Measurements from ENCODE around the gene RASGRP2. TPM values are rescaled to one million over a fixed set of nuclear protein-coding genes. Genes with fewer than 3 reads are reported as not detected.

The RASGRP2 gene
- total RNA-seq, 1 donor from 2014 or later, result 46.8 TPM

DNA sequence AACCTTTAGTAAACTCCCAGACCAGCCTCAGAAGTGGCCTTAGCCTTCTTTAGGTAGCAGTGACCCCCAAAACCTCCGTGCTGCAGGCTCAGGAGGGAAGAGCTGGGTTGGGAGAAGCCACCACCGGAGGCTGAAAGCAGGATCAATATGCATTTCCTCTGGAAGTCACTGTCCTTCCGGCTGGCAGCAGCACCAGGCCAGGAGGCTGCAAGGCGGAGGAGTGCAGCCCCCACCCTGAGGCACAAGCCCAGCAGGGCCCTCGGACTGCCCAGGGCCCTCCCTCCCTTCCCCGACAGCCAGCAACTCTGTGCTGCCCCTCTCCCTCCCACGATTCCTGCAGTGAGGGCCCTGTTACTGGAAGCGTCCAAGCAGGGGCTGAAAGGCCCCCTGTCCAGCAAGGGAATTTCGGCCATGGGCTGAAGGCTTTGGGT, 17.7 kb downstream of the RASGRP2 start:
- intact Hi-C loops (cut with DNase I), result loop anchor here (10.0 kb wide), 1 partner anchor 281 kb away; no protein-coding TSS in a partner anchor
- ATAC-seq (no peak), DNase-seq (ENCODE audit: missing footprints) (no peak)

DNA sequence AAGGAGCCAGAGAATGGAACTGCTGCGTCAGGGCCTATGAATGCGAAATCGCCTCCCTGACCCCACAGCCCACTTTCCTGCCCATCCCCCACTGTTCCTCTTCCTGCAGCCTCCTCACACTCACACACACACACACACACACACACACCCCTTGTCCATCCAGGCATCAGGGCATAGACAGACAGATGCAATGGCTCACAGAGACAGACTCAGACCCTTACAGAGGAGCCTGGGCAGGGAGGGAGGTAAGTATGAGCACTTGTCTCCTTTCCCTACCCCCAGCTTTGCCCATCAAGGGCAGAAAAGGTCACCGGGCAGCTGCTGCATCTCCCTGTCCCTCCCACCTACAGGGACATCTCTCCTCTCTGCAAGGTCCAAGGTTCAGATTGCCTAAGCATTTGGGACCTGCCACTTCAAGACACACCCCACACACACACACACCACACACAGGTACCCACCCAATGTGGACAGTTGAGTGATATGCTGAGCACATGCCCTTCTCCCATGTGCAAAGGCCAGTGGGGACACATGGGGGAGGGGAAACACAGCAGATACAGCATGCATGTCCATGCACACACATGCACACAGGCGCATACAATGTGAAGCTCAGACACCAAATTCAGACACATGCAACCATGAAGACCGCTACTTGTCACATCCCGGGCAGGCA, 18.9 kb downstream of the RASGRP2 start:
- no peak for ATAC-seq
- DNase-seq (ENCODE audit: missing footprints), result no peak
- intact Hi-C loops (cut with DNase I), result loop anchor here (10.0 kb wide), 1 partner anchor 280 kb away; no protein-coding TSS in a partner anchor

DNA sequence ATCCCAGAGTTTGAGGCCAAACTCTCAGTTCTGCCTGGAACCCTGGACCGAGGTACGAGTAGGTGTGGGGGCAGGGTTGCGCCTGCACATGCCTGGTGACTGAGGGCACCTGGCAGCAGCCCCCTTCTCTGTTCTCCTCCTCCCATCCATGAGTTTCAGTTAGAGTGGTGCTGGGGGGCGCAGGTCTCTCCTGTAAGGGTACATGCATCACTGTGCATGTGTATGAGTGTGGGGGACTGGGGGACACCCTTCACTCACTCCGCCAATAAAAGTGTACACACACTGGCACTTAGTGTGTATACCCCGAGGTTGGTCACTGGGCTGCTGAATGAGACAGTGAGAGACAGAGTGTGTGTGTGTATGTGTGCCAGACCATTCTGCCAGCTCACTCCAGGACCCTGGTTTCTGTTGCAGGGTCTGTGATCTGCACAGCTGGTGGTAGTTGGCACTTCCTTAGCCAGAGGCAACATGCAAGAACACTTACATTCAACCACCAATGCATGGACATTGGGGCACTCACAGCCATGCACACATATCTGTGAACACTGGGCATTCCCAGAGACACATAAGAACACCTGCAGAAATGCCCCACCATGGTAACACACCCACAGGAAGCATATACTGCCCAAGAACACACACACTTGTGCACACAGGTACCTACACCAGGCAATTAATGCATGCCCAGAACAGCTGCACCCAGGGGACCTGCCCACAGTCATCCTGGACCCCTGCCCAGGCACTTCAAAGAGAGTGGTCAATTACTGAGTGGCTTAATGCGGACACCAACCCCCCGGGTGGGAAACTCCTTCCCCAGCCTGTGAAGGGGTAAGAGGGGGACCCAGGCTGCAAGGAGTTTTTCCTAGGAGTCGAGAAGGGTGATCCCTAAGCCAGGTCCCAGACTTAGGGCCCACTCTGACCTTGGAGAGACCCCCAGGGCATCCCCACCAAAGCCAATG, 19.8 kb downstream of the RASGRP2 start:
- ATAC-seq (no peak), DNase-seq (ENCODE audit: missing footprints) (no peak)

DNA sequence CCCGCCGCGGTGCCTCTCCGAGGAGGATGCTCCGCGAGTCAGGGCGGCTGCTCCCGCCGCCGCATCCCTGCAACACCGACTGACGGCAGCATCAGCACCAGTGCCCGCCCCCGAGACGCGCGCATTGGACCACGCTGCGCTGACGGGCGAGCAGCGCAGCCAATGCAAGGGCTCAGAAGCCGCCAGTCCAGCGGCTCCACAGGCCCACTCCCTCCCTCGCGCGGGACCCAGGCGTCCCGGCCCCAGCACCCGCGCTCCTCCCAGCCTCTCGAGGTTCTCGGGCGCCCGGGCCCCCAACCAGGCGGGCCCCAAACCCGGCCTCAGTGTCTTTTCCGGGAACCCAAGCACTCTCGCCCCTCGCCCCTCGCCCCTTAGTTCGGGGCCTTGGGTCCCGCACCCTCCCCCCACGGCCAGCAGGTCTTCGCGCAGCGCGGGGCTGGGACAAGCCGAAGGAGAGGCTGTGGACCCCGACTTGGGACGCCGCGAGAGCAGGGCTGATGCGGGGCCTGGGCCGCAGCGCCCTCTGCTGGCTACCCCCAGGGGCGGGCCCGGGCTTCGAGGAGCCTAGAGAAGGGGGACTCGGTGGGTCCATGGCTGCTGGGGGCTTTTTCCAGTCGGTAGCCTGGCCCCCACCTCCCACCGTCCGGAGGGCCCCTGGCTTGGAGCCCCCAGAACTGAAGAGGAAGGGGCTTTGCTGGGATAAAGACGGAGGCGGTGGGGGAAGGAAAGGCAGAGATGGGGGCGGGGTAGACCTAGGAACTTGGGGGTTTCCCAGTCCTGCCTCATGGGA, 20.6 kb downstream of the RASGRP2 start, which contains the start of gene NRXN2:
Gene NRXN2 (minus strand): TSS at position 81 of the 790 bp plus-strand sequence. CDS start 9,498 bp downstream, outside the sequence.
- intact Hi-C loops (cut with DNase I), result loop anchor here (1.0 to 10.0 kb wide), 2 partner anchors 35 to 279 kb away; no protein-coding TSS in a partner anchor
- ATAC-seq (peak; percentile 97), DNase-seq (ENCODE audit: missing footprints) (peak; percentile 92)

More for the DNA sequence above, 19.8 kb downstream of the RASGRP2 start:
- intact Hi-C loops (cut with DNase I), result loop anchor here (1.0 to 10.0 kb wide), 2 partner anchors 36 to 279 kb away; no protein-coding TSS in a partner anchor

DNA sequence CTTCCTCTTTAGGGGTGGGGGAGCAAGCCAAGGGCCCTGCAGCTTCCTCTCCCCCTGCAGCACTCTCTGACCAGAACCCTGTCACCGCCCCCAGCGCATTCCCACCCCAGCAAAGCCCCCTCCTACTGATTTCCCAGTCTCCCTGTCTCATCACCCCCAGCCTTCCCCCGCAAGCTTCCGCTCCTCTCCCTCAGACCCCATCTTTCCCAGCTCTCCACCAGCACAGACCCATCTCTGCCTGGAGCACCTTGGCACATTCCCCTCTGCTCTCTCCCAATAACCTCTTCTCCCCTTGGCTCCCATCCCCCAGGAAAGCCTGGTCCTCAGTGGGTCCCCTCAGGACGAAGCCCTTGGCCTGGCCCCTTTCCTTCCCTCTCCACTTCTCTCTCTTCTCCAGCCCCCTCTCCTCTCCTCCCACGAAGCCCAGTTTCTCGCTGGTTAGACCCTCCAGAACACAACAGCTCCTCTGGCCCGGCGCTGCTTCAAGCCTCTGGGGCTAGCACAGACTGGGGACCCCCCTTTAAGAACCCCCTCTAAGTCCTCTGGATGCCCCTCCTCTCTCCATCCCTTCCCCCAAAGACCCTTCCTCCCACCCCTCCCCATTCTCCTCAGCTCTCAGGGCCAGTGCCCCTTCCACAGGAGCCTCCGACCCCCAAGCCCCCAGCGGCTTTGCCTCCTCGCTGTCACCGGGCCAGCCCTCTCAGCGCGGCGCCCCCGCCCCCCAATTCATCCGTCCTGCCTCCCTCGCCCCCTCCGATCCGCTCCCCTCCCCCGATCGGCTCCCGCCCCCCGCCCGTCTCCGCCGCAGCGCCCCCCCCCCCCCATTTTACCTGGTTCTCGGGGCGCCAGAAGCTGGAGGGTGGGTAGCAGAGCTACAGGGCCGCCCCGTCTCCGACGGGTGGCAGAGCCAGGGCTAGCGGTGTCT, 21.5 kb downstream of the RASGRP2 start:
- intact Hi-C loops (cut with DNase I), result loop anchor here (1.0 to 10.0 kb wide), 2 partner anchors 34 to 278 kb away; no protein-coding TSS in a partner anchor
- DNase-seq (ENCODE audit: missing footprints) (no peak), ATAC-seq (no peak)

DNA sequence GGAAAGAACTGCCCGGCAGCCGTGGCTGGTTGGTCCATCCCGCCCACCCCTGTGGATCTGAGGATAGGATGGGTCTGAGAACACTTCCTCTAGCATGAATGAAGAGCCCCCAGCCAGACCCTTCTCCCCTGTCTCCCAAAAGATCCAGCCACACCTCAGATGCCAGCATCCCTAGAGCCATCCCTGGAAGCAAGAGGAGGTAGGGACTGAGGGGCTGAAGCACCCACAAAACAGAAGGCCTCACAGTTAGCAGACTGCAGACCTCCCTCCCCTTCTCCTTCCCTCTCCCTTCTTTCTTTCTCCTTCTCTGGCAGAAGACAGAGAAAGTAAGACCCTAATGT, 22.6 kb downstream of the RASGRP2 start:
- DNase-seq (ENCODE audit: missing footprints) (no peak), ATAC-seq (no peak)
- intact Hi-C loops (cut with DNase I), result loop anchor here (10.0 kb wide), 1 partner anchor 277 kb away; no protein-coding TSS in a partner anchor

DNA sequence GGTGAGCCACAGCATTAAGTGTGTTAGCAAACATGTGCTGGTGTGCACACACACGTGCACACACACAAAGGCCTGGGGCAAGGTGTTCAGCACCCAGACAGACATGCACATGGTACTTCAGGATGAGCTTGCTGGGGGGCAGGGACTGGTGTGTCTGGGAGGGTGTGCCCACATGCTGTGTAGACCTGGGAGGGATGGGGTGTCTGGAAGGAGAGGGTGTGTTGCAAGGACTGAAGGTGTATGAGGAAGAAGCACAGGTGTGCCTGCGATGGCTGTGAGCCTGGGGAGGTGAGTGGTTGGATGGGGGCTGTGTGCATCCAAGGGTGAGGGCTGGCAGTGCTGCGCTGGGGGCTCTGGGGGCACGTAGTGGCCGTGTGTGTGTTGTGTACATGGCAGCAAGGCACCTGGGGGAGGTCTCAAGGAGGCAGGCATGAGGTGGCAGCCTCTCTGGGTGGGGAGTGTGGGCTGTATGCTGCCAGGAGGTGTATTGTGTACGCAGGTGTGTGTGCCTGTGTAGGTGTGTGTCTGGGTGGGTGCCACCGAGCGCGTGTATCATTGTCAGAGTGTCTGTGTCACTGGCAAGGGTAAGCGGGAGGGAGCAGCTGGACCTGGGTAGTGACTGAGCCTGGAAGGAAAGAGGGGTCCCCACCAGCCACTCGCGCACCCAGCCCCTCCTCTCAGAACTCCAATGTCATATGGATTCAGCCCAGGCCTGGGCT, 23.1 kb downstream of the RASGRP2 start:
- intact Hi-C loops (cut with DNase I), result loop anchor here (10.0 kb wide), 1 partner anchor 276 kb away; no protein-coding TSS in a partner anchor
- ATAC-seq (no peak), DNase-seq (ENCODE audit: missing footprints) (no peak)

DNA sequence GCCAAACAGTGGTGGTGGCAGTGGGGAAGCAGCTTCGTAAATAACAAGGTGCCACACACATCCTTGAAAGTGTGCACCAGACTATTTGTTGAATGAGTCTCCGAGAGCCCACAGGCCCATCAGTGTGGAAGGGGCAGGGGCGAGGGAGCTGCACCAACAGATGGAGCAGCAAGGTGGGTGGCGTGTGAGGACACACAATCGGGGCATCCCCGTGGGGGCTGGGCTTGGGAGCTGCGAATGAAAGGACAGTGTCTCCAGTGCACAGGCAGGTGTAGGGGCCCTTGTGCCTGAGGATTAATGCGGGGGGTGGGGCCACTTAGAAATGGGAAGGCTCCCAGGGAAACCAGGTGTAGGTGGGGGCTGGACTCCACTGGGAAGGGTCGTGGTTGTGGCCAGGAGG, 23.8 kb downstream of the RASGRP2 start:
- ATAC-seq, result no peak
- DNase-seq (ENCODE audit: missing footprints), result no peak
- intact Hi-C loops (cut with DNase I), result loop anchor here (10.0 kb wide), 1 partner anchor 275 kb away; no protein-coding TSS in a partner anchor

DNA sequence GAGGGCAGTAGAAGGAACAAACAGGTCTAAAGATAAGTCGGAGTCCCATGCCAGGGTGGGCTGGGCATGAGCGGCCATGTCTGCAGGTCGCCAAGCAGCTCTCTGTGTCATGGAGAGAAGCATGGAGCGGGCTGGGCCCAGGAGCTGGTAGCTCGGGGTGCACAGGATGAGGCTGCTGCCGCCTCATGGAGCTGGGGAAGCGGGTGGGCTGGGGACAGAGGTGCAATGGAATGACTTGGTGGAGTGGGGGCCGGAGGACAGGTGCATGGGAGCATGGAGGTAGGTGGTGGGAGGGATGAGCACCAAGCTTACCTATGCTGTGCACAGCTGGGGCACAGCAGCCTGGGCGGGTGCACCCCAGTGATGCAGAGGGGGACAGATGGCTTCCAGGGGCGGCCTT, 24.5 kb downstream of the RASGRP2 start:
- no peak for DNase-seq (ENCODE audit: missing footprints)
- no peak for ATAC-seq
- intact Hi-C loops (cut with DNase I), result no loop called here

DNA sequence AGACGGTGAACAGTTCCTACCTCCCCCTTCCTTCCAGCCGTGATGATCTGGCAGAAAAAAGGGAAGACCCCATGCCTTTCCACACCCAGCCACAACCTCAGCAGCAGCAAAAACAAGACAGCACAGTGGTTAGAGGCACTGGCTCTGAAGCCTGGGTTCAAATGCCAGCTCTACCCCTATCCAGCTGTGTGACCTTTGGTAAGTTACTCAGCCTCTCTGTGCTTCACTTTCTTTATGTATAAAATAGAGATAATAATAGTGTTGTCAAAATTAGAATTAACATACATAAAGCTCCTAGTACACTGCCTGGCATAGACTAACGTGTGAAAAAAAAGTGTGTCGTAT, 25.2 kb downstream of the RASGRP2 start:
- ATAC-seq, result no peak
- DNase-seq (ENCODE audit: missing footprints), result no peak
- intact Hi-C loops (cut with DNase I), result no loop called here

DNA sequence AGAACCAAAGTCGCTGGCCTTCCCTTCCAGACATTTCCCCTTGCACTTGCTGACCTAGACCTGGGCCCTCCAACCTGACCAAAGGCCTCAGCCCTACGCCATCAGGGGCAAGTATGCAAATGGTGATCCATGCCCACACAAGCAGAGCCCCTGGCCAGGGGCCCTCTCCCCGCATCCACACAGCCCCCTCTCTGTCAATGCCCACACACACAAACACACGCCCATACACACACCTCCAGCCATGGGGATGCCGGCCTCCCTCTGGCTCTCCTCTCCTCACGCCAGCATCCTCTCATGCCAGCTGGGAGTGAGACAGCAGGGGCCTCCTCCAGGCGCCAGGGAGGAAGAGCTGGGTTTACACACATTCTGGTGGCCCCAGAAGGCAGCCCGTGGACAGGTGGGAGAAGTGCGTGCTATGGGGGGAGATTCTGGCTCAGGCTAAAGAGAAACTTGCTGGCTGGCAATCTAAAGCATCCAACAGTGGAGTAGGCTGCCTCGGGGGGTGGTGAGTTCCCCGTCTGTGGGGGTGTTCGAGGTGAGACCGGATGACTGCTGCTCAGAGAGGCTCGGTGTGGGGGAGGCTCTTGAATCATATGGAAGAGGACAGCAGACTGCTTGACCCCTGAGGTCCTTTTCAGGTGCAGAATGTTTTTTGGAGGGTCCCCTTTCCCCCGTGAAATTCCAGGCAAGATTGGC, 25.7 kb downstream of the RASGRP2 start:
- DNase-seq (ENCODE audit: missing footprints), result no peak

DNA sequence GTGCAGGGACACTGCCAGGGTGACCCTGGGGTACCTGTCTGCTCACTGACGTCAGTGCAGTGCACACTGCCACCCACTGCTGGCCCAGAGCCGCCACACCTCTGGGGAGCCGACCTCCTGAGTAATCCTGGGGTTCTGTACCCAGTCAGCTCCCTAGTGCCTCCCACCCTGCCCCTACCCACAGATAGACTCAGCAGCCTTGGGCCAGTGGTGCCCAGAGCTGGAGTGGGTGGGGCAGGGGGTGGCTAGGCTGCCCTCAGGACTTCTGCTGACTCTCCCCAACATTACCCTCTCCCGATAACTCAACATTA, 26.7 kb downstream of the RASGRP2 start:
- no peak for DNase-seq (ENCODE audit: missing footprints)
- intact Hi-C loops (cut with DNase I), result no loop called here
- ATAC-seq, result no peak

More for the DNA sequence above, 25.7 kb downstream of the RASGRP2 start:
- intact Hi-C loops (cut with DNase I), result no loop called here
- ATAC-seq, result no peak

DNA sequence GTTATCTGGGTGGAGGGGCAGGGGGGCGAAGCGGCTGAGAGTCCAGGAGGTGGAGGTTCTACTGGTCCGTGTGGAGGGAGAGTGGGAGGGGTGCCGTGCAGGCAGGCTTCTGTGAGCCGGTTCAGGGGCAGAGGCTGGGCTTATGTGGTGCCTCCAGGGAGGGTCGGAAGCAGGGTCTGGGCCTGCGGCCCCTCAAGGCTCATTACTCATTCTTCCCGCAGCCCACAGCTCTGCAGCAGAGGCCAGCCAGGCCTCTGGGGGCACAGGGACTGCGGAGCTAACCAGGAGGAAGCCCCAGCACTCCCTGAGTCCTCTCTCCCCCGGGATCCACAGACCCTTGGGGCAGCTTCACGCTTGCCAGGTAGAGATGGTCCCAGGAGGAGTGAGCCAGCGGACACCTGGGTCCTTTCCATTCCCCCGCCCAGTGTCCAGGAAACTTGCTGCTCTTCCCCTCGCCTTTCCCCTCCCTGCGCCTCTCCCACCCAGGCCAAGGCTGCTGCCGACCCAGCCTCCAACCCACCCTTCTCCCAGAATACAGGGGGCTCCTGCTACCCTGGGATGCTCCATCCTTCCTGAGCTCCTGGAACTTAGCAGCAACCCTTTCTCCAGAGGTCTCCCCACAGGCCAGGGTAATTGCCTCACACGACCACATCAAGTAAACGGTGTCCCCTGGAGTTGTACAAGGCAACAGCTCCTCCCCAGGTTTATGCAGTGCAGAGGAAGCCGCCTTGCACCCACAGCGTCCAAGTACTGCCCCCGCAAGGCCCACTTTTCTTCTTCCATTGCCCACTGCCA, 27.3 kb downstream of the RASGRP2 start:
- no peak for DNase-seq (ENCODE audit: missing footprints)

DNA sequence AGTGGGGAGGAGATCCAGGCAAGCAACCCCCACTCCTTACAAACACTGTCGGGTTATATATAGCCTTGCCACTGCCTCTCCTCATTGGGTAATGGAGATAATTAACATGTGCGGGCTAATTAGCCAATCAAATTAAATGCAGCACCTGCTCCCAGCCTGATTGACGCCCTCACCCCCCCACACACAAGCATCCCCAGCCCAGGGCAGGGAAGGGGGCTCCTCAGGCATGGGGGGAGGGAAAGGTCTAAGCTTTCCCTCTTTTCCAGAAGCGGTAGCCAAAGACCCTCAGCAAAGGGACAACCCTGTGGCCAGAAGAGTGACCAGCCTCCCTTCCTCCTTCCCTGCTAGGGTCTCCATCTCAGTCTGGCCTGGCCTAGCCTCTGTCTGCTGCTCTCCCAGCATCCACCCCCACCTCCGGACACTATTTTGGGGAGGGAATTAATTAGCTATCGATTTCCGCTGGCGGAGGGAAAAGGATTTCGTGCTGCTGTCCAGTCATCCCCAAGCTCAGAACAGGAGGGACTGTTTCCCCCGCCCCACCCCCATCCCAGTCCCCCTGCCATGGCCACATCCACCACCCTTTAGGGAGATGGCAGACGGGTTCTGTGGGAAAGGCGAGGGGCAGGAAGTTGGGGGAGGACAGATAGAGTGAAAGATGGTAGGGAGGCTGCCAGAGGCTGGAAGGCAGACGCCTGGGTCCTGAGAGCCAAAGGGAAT, 28.0 kb downstream of the RASGRP2 start:
- intact Hi-C loops (cut with DNase I), result no loop called here
- DNase-seq (ENCODE audit: missing footprints) (no peak), ATAC-seq (no peak)

More for the DNA sequence above, 27.3 kb downstream of the RASGRP2 start:
- intact Hi-C loops (cut with DNase I), result no loop called here
- ATAC-seq, result no peak

DNA sequence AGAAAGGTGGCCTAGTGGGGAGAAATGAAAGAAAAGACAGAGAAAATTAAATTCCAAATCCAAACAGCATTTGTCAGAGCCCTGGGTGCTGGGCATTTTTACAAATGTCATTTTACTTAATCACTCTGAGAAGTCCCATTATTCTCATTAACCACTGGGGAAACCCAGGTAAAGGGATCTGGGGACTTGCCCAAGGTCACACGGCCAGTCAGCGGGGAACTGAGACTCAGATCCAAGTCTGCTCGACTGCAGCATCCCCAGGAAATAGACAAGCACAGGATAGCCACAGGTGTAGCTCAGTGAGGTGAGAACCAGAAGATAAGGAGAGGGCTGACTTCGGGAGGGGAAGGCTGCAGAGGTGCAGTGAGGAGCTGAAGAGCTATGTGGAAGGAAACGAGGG, 28.8 kb downstream of the RASGRP2 start:
- intact Hi-C loops (cut with DNase I), result no loop called here
- DNase-seq (ENCODE audit: missing footprints) (no peak), ATAC-seq (no peak)

Measured in Right ventricle myocardium inferior (tissue), 1 donor.